ENCODE data around the gene AKR1B1.

- TF ChIP-seq CTCF (IDR thresholded peaks at IDR 0.05) = no peak
- TF ChIP-seq ZFX (IDR thresholded peaks at IDR 0.05; ENCODE audit: borderline replicate concordance) = no peak
Measured at GRCh38 chr7:134434701-134435100, 24.2 kb downstream of the AKR1B1 start.

All from 22Rv1 (cell line).